Fibroblast of villous mesenchyme (primary cell): ENCODE measurements around the gene SPEN. TPM values are rescaled to one million over a fixed set of nuclear protein-coding genes. Genes with fewer than 3 reads are reported as not detected.

ENCODE experiments used
- DNase-seq: peaks from one replicate; pipeline ENCODE4 v3.0.0-alpha.2; 2010; ENCODE audit warnings: low read depth
- H3K4me3 ChIP-seq: 2 replicates; pipeline ENCODE4 v1.5.1; 2011; ENCODE audit warnings: low read depth, mild to moderate bottlenecking, low read length
- total RNA-seq: library from RNA; depleted of rRNA; stranded (reverse); fragments of >200 nt; gene quantifications from 2 replicates; pipeline ENCODE4 v1.2.3, GENCODE V29; 2012
- TF ChIP-seq, protein P1 (sequence below): IDR thresholded peaks from 2 replicates; pipeline ENCODE4 v1.5.1; 2012; ENCODE audit warnings: low read depth, mild to moderate bottlenecking, low read length; ENCODE audit not compliant: insufficient read depth

Gene SPEN, protein sequence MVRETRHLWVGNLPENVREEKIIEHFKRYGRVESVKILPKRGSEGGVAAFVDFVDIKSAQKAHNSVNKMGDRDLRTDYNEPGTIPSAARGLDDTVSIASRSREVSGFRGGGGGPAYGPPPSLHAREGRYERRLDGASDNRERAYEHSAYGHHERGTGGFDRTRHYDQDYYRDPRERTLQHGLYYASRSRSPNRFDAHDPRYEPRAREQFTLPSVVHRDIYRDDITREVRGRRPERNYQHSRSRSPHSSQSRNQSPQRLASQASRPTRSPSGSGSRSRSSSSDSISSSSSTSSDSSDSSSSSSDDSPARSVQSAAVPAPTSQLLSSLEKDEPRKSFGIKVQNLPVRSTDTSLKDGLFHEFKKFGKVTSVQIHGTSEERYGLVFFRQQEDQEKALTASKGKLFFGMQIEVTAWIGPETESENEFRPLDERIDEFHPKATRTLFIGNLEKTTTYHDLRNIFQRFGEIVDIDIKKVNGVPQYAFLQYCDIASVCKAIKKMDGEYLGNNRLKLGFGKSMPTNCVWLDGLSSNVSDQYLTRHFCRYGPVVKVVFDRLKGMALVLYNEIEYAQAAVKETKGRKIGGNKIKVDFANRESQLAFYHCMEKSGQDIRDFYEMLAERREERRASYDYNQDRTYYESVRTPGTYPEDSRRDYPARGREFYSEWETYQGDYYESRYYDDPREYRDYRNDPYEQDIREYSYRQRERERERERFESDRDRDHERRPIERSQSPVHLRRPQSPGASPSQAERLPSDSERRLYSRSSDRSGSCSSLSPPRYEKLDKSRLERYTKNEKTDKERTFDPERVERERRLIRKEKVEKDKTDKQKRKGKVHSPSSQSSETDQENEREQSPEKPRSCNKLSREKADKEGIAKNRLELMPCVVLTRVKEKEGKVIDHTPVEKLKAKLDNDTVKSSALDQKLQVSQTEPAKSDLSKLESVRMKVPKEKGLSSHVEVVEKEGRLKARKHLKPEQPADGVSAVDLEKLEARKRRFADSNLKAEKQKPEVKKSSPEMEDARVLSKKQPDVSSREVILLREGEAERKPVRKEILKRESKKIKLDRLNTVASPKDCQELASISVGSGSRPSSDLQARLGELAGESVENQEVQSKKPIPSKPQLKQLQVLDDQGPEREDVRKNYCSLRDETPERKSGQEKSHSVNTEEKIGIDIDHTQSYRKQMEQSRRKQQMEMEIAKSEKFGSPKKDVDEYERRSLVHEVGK (N-terminal part only)
- 25.4 and 30.2 TPM in 2 replicates for total RNA-seq

DNA sequence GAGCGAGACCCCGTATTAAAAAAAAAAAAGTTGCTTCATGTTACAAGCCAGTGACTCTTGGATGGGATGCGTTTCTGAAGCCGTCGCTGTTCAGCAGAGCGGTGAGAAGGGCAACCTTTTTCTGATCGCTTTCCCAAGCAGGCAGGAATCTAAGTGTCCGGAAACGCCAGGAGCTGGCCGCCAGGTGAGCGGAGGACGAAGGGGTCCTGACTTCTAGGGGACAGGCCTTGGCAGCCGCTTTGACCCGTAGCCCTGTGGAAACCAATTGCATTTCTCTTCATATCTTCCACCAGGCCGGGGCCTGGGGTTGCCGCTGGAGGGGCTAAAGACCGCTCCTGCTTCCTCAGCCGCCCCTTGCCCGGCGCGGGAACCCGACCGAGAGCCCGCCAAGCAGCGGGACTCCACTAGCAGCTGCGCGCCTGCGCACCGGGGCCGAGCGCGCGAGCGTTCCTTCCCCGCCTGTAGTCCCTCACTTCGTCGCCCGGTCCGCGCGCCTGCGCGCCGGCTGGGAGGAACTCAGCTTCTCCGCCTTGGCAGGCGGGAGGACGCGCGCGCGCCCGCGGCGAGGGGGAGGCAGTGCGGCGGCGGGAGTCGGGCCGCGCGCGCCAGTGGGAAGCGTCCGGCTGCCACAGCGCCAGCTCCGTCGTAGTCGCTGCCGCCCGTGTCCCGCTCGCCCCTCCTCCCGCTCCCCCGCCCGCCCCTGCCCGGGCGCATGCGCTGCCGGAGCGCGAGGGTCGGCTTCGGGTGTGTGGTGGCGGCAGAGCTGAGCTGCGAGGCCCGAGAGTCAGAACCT is at the start of gene SPEN:
Gene SPEN, plus strand, starts transcription at position 608 of the 793 bp plus-strand sequence. CDS start 361 bp downstream, outside the sequence.
- peak within 1 kb of the TSS; percentile 97 for H3K4me3 ChIP-seq
- TF ChIP-seq, protein P1, sequence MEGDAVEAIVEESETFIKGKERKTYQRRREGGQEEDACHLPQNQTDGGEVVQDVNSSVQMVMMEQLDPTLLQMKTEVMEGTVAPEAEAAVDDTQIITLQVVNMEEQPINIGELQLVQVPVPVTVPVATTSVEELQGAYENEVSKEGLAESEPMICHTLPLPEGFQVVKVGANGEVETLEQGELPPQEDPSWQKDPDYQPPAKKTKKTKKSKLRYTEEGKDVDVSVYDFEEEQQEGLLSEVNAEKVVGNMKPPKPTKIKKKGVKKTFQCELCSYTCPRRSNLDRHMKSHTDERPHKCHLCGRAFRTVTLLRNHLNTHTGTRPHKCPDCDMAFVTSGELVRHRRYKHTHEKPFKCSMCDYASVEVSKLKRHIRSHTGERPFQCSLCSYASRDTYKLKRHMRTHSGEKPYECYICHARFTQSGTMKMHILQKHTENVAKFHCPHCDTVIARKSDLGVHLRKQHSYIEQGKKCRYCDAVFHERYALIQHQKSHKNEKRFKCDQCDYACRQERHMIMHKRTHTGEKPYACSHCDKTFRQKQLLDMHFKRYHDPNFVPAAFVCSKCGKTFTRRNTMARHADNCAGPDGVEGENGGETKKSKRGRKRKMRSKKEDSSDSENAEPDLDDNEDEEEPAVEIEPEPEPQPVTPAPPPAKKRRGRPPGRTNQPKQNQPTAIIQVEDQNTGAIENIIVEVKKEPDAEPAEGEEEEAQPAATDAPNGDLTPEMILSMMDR = no peak
- DNase-seq = peak; percentile 97

DNA sequence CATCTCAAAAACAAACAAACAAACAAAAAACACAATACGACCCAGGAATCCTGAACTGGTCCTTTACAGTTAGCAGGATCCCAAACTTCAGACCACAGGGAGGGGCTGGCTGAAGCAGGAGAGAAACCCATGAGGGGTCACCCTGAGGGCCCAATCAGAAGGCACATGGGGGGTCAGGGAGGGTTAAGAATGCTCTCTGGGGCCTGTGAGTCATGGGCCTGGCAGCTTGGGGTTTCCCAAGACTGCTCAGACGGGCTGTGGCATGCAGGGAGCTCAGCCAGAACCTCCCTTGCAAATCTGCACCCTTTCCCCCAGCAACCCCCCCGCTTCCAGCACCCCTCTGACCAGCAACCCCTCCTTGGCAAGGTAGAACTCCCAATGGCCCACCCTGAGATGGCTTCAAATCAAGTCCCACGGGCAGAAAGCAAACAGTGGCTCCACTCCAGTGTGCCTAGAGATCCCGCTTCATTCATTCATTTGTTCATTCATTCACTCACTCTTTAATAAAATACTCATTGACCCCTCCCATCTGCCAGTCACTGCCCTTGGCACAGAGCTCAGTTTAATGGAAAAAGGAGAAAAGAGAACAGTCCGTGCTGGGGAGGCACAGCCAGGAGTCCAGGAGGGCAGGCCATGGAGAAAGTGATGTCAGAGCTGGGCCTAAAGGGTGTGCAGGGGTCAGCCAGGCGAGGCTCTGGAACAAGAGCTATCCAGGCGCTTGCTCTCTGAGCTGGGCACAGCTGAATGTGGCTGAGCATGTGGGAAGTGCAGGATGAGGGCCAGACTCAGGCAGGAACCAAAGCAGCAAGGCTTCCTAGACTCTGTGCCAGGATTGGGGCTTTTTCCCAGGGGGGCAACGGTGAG is 48.3 kb upstream of the SPEN start:
- H3K4me3 ChIP-seq = no peak overlapping the region
- DNase-seq = peak; percentile 96
- TF ChIP-seq, protein P1 = no peak

DNA sequence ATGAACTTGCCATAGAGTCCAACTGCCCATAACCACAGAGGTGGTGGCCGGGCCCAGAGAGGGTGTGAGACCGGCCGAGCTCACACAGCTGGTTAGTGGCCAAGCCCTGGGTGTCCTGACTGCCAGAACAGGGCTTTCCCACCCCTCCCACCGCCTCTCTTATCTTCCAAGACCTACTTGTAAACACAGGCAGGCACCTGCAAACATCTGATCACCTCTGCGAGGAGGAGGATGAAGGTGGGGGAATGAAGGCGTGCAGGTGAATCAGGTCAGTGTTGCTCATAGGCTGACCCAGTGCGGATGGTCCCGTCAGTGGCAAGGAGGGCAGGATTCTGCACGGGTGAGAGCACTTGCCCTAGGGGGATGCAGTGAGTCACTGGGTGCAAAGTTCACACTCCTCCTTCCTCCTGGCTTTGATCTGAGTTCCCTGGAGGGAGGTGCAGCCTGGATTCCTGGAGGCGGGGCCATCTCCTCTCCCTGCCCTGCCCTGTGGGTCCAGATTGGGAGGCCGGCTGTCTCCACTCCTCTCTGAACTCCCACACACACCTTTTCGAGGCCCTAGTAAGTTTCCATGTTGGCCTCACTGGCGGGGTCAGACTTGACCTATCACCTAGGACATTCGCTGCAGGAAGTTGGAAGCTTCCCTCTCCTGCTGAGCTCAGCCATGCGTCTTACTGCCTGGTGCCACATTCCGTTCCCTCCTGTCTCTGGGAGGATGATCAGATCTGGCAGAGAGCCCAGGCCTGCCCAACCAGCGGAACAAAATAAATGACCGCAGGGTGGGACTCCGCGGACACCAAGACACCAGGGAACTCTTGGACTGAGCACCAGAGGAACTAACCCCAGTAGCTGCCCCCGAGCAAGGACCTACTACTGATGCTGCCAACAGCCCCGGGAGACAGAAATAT is 47.3 kb upstream of the SPEN start:
- no peak overlapping the region for H3K4me3 ChIP-seq
- peak; percentile 83 for DNase-seq
- TF ChIP-seq, protein P1 = no peak

DNA sequence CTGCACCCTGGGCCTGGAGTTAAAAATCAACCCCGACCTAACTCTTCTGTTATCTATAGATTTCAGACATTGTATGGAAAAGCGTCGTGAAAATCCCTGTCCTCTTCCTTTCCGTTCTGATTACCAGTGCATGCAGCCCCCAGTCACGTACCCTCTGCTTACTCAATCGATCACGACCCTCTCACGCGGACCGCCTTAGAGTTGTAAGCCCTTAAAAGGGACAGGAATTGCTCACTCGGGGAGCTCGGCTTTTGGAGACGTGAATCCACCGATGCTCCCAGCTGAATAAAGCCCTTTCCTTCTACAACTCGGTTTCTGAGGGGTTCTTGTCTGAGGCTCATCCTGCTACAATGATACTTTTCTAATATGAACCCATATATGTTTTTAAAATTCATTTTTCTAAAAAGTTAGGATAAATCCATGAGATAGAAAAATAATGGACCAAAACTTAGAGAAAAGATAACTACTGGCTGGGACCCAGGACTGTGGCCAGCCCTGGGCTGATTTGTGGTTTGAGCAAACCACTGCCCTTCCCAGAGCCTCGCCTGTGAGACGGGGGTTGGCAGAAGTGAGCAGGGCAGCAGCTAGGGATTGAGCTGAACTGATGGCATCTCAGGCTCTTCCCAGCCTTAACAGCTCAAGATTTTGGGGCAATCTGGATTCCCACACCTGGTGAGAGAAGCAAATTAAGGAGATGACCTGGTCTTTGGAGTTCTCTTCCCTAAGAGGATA is 45.1 kb upstream of the SPEN start:
- TF ChIP-seq, protein P1 = no peak
- no peak overlapping the region for H3K4me3 ChIP-seq
- no peak for DNase-seq

DNA sequence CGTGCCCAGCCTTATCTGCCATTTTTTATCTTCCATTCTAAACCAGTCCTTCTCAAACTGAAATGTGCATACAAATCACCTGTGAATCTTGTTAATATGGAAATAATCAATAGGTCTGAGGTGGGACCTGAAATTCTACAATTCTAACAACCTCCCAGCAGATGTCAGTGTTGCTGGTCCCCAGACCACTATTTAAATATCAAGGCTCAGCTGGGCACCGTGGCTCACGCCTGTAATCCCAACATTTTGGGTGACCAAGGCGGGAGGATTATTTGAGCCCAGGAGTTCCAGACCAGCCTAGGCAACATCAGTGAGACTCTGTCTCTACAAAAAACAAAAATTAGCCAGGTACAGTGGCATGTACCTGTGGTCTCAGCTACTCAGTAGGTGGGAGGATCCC is 44.1 kb upstream of the SPEN start:
- no peak overlapping the region for H3K4me3 ChIP-seq
- TF ChIP-seq, protein P1 = peak; percentile 47
- no peak for DNase-seq
